ENCODE results near the gene SLC2A11.

DNA sequence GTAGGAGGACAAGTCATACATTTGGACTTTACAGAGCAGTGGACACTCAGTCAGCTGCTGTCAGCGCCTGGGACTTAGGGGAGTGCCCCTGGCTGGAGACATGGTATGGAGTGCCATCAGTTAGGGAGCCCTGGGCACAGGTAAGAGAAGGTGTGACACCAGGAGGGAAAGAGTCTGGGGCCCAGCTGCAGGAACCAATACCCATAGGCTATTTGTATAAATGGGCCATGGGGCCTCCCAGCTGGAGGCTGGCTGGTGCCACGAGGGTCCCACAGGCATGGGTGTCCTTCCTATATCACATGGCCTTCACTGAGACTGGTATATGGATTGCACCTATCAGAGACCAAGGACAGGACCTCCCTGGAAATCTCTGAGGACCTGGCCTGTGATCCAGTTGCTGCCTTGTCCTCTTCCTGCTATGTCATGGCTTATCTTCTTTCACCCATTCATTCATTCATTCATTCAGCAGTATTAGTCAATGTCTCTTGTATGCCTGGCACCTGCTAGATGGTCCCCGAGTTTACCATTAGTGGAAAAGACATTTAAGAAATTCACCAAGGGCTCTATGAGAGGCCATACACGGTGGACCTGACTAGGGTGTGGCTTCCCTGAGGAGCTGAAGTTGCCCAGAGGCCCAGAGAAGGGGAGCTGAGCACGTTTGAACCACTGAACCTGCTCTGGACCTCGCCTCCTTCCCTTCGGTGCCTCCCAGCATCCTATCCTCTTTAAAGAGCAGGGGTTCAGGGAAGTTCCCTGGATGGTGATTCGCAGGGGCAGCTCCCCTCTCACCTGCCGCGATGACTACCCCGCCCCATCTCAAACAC, 35.7 kb downstream of the SLC2A11 start:
- TF ChIP-seq, protein P1, sequence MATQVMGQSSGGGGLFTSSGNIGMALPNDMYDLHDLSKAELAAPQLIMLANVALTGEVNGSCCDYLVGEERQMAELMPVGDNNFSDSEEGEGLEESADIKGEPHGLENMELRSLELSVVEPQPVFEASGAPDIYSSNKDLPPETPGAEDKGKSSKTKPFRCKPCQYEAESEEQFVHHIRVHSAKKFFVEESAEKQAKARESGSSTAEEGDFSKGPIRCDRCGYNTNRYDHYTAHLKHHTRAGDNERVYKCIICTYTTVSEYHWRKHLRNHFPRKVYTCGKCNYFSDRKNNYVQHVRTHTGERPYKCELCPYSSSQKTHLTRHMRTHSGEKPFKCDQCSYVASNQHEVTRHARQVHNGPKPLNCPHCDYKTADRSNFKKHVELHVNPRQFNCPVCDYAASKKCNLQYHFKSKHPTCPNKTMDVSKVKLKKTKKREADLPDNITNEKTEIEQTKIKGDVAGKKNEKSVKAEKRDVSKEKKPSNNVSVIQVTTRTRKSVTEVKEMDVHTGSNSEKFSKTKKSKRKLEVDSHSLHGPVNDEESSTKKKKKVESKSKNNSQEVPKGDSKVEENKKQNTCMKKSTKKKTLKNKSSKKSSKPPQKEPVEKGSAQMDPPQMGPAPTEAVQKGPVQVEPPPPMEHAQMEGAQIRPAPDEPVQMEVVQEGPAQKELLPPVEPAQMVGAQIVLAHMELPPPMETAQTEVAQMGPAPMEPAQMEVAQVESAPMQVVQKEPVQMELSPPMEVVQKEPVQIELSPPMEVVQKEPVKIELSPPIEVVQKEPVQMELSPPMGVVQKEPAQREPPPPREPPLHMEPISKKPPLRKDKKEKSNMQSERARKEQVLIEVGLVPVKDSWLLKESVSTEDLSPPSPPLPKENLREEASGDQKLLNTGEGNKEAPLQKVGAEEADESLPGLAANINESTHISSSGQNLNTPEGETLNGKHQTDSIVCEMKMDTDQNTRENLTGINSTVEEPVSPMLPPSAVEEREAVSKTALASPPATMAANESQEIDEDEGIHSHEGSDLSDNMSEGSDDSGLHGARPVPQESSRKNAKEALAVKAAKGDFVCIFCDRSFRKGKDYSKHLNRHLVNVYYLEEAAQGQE (IDR thresholded peaks at IDR 0.05; ENCODE audit: low read depth): no peak
- no peak for TF ChIP-seq CTCF (IDR thresholded peaks at IDR 0.05 in 2 of 3, conservative IDR thresholded peaks at IDR 0.05 in 1 of 3; ENCODE audit: borderline replicate concordance in 1 of 3, insufficient read depth in 1 of 3, low read depth in 2 of 3, low read length in 2 of 3)
- no peak for TF ChIP-seq TCF7L2 (IDR thresholded peaks at IDR 0.05; ENCODE audit: borderline replicate concordance, extremely low read depth, insufficient read depth, insufficient read length)
- TF ChIP-seq YY1 (IDR thresholded peaks at IDR 0.05; ENCODE audit: extremely low read depth, insufficient replicate concordance, low read depth, low read length): no peak
- TF ChIP-seq POLR2A (IDR thresholded peaks at IDR 0.05; ENCODE audit: borderline replicate concordance, extremely low read depth, insufficient read depth, insufficient read length): no peak
- TF ChIP-seq EGR1 (IDR thresholded peaks at IDR 0.05; ENCODE audit: low read depth): no peak
